NCI-H2196 (cell line): ENCODE measurements around the gene SIPA1L3.

ENCODE experiments used
- DNase-seq: peaks from one replicate; lab custom pipeline; 2025; ENCODE audit not compliant: unreplicated experiment; lab: John Stamatoyannopoulos, UW

SIPA1L3 gene

GRCh38 chr19:38204096-38204495 is 297.1 kb downstream of the SIPA1L3 start:
- peak; percentile 86 for DNase-seq

GRCh38 chr19:38204728-38205127 is 297.7 kb downstream of the SIPA1L3 start:
- DNase-seq: no peak

- no peak for DNase-seq
These were observed 299.2 kb downstream of the SIPA1L3 start for GRCh38 chr19:38206006-38206745.

- DNase-seq: no peak
These were observed 299.9 kb downstream of the SIPA1L3 start for GRCh38 chr19:38206928-38207327.

GRCh38 chr19:38207543-38207942 is 300.5 kb downstream of the SIPA1L3 start:
- no peak for DNase-seq

- no peak for DNase-seq
These were observed 301.6 kb downstream of the SIPA1L3 start for GRCh38 chr19:38208571-38208970.

- no peak for DNase-seq
These were observed 302.1 kb downstream of the SIPA1L3 start for GRCh38 chr19:38209152-38209551.

GRCh38 chr19:38209671-38210457 is 302.9 kb downstream of the SIPA1L3 start:
- no peak for DNase-seq

- no peak for DNase-seq
These were observed 303.5 kb downstream of the SIPA1L3 start for GRCh38 chr19:38210458-38210987.

- DNase-seq: no peak
These were observed 304.2 kb downstream of the SIPA1L3 start for GRCh38 chr19:38211151-38211591.

GRCh38 chr19:38211766-38212165 is 304.8 kb downstream of the SIPA1L3 start:
- no peak for DNase-seq

GRCh38 chr19:38213469-38213868 is 306.5 kb downstream of the SIPA1L3 start:
- DNase-seq: no peak

- peak; percentile 35 for DNase-seq
These were observed 307.1 kb downstream of the SIPA1L3 start for GRCh38 chr19:38213911-38214625.

GRCh38 chr19:38216785-38217641 is 310.0 kb downstream of the SIPA1L3 start:
- DNase-seq: no peak

GRCh38 chr19:38218204-38218603 is 311.2 kb downstream of the SIPA1L3 start:
- no peak for DNase-seq

GRCh38 chr19:38219221-38219620 is 312.2 kb downstream of the SIPA1L3 start:
- no peak for DNase-seq

GRCh38 chr19:38221421-38221820 is 314.4 kb downstream of the SIPA1L3 start:
- DNase-seq: no peak

- DNase-seq: no peak
These were observed 315.2 kb downstream of the SIPA1L3 start for GRCh38 chr19:38221919-38222830.

GRCh38 chr19:38223119-38223523 is 316.1 kb downstream of the SIPA1L3 start:
- DNase-seq: no peak
